Measurements from ENCODE around the gene ERCC6. TPM values are rescaled to one million over a fixed set of nuclear protein-coding genes. Genes with fewer than 3 reads are reported as not detected.

Gene ERCC6
- total RNA-seq, result 10 to 100 TPM; 14.9 to 19.2 TPM

DNA sequence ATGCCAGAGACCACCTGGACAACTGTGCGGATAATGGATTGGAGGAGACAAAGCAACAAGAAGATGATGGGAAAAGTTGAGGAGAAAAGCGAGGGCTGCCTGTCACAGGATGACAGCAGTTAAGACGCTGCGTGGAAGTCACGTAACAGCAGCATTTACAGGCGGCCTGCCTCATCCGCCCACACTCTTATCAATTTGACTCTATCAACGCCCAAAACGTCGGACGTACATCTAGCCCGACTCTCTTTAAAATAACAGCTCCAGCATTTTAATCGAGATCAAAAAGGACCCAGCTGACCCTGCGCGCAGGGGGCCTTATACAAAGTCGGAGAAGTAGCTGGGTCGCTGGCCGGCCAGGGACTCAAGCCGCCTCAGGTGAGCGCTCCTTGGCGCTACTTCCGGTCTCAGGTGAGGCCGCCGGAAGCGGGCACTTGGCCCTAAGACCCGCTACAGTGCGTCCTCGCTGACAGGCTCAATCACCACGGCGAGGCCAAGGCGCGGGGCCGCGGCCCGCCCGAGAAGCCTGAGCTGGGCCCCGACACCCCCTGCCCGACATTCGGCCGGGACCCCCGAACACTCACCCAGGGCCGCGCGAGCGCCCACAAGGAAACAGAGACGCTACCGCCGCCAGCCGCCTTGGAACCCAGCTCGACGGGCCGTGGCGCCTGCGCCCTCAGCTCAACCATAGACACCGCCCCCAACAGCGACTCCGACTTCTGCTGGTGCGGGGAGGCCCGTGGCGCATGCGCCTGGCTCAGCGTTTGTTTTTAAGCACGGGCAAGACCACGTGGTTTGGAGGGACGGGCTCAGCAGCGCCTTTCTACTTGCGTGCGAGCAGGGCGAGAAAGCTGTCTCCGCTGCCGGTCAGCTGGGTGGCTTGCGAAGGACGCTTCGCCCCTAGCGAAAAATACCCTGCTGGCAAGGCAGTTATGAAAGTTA lies at the start of gene ERCC6:
ERCC6 (minus strand) TSS at position 741 of the 939 bp plus-strand sequence.
- CTCF ChIA-PET, result no interaction called here
- POLR2A ChIA-PET, result interaction anchor here (0.6 kb wide), 1 partner anchor 28 kb away, joined by 4 read pairs; no protein-coding TSS in a partner anchor

DNA sequence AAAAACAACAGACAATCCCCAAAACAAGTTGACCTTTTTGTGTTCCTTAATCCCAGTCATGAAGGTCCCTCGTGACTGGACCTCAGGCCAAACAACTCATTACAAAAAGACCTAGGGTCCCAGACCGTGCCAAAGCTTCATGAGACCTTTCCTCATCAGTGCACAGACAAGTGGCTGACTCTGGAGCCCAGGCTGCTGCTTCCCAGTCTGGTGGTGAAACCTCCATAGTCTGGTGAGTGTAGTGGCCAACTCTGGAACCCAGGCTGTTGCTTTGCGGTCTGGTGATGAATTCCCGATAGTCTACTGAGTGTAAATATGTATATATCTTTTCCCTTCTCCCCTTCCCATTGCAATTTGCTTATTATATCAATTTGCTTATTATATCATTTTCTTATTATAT lies 49.1 kb upstream of the ERCC6 start:
- CTCF ChIA-PET, result no interaction called here
- POLR2A ChIA-PET, result no interaction called here

DNA sequence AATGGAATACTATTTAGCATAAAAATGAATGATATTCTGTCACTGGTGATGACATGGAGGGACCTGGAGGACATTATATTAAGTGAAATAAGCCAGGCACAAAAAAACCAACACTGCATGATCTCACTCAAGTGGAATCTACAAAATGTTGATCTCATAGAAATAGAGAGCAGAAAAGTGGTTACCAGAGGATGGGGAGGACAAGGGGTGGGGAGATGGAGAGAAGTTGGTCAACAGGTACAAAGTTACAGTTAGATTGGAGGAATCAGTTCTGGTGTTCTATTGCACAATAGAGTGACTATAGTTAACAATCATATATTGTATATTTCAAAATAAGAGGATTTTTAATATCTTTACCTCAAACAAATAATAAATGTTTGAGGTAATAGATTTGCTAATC lies 46.5 kb upstream of the ERCC6 start:
- ChIA-PET POLR2A (no interaction called here), CTCF (no interaction called here)

DNA sequence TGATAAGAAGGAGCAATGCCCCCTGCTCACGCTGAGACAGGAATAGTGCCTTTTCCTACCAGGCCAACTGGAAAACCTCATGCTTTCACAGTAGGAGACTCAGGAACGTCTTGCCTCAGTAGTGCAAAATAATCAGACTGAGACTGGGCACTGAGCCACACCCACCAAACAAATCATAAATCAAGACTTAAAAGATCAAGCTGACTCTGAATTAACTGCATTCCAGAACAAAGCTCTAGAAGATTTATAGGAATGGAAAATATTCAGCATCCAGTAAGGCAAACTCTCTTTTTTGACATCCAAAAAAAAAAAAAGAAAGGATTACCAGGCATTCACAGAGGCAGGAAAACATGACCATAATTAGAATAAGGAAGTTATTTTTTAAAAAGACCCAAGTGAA lies 40.7 kb upstream of the ERCC6 start:
- CTCF ChIA-PET, result no interaction called here
- POLR2A ChIA-PET, result no interaction called here

DNA sequence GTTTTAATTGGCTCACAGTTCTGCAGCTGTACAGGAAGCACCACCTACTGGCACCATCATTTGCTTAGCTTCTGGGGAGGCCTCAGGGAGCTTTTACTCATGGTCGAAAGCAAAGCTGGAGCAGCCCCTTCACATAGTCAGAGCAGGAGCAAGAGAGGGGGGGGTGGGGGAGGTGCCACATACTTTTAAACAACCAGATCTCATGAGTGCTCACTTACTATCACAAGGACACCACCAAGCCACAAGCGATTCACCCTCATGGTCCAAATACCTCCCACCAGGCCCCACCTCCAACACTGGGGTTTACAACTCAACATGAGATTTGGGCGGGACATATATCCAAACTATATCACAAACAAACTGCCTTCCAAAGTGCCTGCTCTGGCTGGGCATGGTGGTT lies 39.5 kb upstream of the ERCC6 start:
- ChIA-PET CTCF (no interaction called here), POLR2A (interaction anchor here (0.6 kb wide), 1 partner anchor 365 kb away, joined by 4 read pairs; no protein-coding TSS in a partner anchor)

DNA sequence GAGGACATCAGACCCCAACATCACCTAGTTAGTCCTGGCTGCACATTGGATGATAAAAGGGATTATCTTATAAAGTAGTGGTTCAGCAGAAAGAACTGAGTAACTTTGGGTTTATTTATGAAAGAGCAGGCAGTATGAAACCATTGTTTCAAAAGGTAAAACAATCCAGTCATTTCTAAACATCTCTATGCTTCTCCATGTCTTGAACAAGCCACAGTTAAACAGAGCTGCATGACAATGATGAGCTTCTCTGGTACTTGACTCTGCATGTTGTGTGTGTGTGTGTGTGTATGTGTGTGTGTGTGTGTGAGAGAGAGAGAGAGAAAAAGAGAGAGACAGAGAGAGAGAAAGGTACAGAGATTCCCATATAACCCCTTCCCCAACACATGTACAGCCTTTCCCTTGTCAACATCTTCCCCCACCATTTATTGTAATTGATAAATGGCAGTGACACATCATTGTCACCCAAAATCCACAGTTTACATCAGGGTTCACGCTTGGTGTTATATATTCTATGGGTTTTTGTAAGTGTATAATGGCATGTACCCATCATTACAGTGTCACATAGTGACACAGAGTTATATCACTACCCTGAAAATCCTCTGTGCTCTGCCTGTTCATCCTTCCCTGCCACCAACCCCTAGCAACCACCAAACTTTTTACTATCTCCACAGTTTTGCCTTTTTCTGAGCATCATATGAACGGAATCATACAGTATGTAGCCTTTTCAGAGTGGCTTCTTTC lies 38.4 kb upstream of the ERCC6 start:
- ChIA-PET POLR2A (no interaction called here), CTCF (interaction anchor here (0.7 kb wide), 1 partner anchor 184 kb away, joined by 3 read pairs; no protein-coding TSS in a partner anchor)

DNA sequence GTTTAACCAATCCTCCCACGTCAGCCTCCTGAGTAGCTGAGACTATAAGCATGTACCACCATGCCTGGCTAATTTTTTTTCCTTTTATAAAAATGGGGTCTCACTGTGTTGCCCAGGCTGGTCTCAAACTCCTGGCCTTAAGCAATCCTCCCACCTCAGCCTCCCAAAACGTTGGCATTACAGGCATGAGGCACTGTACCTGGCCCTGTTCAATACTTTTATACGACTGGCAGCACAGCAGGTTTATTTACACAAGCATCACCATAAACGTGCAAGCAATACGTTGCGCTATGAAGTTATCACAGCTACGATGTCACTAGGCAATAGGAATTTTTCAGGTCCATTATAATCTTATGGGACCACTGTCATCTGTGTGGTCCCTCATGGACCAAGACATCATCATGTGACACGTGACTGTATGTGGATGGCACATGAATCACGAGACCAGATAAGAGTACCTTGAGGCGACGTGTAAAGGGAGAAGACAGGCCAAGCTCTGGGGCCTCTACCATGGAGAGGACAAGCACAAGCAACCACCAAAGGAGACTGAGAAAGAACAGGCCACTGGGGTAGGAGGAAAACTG lies 36.7 kb upstream of the ERCC6 start:
- POLR2A ChIA-PET, result no interaction called here
- CTCF ChIA-PET, result no interaction called here

DNA sequence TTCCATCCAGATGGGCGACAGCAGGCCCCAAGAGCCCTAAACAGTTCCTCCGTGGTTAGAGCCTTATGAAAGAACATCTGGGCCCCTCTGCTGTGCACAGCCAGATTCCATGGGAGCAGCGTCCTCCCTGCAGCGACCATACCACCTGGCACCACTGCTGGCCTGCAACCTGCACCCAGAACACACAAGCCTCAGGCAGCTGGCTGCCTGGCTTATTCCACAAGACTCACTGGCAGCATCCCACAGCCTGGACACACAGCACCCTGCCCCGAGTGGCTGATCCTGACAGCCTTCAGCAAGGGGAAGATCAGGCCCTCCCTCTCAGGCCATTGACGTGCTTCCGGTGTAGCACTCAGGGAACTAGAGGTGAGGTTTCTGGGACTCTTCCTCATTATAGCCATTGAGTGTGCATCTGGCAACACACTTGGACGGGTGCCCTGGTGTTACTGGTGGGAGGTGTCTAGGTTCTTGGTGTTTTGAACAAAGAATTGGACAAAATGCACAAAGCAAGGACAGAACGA lies 33.7 kb upstream of the ERCC6 start:
- ChIA-PET POLR2A (no interaction called here), CTCF (no interaction called here)

DNA sequence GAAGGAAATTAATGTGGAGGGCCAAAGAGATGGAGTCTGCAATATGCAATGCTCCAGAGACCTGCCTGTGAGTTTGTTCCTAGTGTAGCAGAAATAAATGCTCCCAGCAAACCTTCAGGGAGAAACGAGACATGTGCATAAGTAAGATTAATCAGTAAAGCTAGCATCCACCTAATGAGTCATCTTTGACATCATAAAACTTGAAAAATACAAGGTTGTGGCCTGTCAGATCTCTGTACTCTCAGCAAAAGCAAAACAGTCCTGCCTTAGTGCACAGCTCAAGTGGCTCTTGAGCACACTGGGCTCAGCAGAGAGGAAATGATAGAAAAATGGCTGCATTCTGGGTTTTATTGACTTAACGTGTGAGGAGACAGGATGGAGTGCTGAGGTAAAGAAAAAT lies 32.5 kb upstream of the ERCC6 start:
- CTCF ChIA-PET, result no interaction called here
- POLR2A ChIA-PET, result no interaction called here

DNA sequence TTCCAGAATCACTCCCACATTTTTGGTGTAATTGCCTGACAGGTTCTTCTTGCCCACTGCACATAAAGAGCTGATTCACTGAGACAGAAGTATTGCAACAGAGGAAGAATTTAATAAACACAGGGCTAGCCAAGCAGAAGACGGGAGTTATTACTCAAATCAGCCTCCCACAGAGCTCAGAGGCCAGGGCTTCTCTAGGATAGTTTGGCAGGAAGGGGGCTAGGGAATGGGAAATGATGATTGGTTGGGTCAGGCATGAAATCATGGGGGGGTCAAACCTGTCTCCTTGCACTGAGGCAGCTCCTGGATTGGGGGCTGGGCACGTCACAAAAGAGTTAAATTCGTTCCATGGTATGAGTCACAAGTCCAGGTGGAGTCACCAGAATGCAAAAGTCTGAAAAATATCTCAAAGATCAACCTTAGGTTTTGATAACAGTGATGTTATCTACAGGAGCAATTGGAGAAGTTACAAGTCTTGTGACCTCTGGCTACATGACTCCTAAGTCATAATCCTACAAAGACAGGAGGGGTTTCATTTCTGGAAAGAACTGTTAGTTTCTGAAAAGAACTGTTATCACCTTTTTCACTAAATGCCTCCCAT lies 30.2 kb upstream of the ERCC6 start:
- CTCF ChIA-PET, result no interaction called here

DNA sequence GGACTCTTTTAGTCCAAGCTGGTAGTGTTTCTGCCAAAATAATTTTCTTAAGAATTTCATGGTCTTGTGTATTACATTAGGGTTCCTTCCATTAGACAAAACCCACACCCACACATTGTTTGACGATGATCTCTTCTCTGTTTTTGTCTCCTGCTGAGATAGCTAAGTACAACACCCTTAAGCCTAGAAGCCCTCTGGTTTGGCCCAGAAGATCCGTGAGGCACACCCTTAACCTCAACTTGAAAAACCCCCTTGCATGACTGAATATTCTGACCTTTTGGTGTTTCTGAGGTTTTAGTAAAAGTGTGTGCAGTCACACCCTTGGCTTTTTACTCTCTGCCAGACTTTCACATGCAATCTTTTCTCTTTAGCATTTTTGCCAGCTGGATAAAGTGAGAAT lies 29.3 kb upstream of the ERCC6 start:
- CTCF ChIA-PET, result no interaction called here
- POLR2A ChIA-PET, result no interaction called here

More for the DNA sequence above, 30.2 kb upstream of the ERCC6 start:
- POLR2A ChIA-PET, result no interaction called here

DNA sequence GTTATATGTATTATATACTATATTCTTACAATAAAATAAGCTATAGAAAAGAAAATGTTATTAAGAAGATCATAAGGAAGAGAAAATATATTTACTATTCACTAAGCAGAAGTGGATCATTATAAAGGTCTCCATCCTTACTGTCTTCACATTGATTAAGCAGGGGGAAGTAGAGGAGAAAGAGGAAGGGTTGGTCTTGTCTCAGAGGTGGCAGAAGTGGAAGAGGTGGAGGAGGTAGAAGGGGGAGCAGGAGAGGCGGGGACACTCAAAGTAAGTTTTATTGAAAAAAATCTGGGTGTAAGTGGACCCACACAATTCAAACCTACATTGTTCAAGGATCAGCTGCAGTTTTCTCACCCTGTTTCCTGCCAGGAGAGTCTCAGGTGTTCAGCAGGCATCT lies 28.9 kb upstream of the ERCC6 start:
- CTCF ChIA-PET, result no interaction called here
- POLR2A ChIA-PET, result no interaction called here

DNA sequence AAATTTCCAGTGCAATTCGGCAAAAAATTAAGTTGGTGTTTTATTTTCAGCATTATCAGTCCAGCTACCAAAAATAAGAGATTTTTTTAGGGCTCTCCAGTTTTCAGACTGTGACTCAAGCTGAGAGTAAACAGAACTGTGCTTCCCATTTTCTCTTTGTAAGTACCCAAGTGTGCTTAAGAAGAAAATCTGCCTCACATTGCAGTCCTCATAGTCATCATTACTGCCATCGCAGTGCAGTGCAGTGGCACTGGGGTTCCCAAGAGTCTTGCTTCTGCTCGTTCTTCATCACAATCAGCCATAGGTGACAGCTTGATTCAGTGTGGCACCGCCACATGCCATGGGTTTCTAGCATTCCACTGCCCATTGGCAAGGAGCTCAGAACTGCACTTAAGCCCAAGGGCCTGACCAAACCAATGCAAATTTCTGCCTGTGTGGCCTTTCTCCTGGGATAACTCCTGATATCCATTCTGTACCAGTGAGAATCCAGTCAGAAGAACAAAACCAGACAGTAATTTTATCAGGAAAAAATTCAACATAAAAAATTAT lies 25.6 kb upstream of the ERCC6 start:
- POLR2A ChIA-PET, result no interaction called here

DNA sequence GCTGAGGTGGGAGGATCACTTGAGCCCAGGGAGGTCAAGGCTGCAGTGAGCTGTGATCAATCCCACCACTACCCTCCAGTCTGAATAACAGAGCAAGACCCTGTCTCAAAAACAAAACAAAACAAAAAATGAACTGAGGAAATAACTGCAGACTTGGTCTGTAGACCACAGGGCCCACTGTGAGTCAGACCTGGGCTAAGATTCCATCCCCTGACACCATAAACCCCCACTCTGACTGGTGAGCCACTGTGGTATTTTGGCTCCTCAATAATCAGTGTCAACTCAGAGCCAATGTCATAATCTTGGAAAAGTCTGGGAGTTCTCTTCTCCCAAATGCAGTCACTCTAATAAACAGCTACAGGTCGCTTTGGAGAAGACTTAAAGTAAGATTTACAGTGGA lies 24.0 kb upstream of the ERCC6 start:
- CTCF ChIA-PET, result interaction anchor here (0.9 kb wide), 1 partner anchor 31 kb away, joined by 3 read pairs; no protein-coding TSS in a partner anchor
- POLR2A ChIA-PET, result no interaction called here

More for the DNA sequence above, 25.6 kb upstream of the ERCC6 start:
- CTCF ChIA-PET, result no interaction called here

DNA sequence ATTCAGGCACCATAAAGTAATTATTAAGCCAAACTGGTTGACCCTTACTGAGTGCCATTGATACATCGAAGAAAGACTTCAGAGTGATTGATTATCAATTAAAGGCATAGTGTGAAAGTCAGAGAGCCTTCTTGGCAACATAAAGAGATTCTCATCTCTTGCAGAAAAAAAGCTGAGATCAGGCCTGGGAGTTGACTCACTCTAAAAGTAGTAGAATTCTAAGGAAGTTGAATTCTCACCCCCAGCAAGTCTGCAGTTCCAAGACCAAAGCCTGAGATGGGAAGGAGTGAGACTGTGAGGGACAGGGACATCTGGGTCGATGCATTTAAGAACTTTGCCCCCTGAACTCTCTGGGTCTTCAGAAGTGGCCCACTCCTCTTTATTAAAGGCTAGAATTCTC lies 21.6 kb upstream of the ERCC6 start:
- CTCF ChIA-PET, result no interaction called here
- POLR2A ChIA-PET, result no interaction called here

DNA sequence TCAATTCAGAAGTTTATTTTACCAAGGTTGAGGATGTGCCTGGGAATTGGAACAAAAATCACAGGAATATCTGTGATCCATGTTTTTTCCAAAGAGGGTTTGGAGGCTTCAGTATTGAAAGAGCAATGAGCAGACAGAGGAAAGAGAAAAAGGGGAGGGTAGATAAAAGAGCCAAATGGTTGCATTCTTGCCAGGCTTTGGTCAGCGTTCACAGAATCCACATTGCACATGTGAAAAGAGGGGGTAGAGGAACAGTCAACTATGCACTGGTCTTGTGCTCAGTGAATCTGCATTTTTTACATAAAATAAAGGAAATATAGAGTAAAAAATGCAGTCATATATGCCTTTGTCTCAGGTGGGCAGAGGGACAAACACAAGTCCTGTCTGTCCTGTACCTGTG lies 20.6 kb upstream of the ERCC6 start:
- ChIA-PET CTCF (no interaction called here), POLR2A (no interaction called here)

DNA sequence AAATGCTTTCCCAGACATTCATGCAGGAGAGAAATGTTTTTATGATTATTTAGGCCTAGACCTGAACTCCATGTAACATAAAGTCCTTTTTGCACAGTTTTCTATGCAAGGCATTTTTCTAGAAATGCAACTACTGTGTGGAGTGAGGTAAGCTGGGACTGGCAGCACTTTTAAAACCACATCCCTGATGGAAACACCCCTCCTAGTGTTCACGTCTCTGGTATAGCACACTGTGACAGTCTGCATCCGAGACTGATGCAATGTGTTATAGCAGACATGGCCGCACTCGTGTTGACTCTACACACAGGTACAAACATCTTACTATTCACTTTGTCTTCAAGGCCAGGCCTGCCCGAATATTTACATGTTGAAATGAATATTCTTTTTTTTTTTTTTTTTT lies 19.3 kb upstream of the ERCC6 start:
- POLR2A ChIA-PET, result no interaction called here
- CTCF ChIA-PET, result no interaction called here

DNA sequence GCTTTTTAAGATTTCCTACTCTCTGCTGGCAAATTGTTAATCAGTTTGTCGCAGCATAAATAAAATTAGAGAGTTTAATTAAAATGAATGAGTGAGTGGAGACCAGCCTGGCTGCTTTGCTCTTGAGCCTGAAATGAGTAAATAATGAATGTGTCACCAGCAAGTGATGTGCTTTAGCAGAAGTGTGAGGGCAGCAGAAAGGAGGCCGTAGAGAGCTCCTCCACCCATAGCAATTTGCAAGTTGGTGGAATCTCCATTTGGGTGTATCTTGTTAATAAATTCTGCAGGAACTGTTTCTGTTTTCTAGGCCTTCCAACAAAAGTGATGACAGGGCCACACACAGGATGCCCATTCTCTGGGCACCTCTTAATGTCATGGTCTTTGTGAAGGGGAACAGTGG lies 18.8 kb upstream of the ERCC6 start:
- POLR2A ChIA-PET, result no interaction called here

DNA sequence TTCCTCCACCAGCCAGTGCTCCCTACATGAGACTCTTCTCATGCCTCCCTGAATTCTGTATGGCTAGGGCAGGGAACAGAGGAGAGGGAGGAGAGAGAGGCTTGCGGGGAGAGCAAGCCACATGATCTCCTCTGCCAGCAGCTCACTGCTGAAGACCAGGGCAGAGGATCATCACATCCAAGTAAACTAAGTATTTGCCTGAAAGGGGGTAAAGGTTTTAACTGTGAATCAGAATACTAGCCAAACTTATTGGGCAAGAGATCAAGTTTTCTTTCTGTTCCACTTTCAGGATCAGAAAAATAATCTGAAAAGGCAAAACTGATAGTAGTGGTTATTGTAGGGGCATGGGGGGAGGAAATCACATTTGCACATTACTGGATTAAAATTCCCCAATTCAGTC lies 17.8 kb upstream of the ERCC6 start:
- ChIA-PET POLR2A (no interaction called here), CTCF (no interaction called here)

More for the DNA sequence above, 18.8 kb upstream of the ERCC6 start:
- CTCF ChIA-PET, result no interaction called here

DNA sequence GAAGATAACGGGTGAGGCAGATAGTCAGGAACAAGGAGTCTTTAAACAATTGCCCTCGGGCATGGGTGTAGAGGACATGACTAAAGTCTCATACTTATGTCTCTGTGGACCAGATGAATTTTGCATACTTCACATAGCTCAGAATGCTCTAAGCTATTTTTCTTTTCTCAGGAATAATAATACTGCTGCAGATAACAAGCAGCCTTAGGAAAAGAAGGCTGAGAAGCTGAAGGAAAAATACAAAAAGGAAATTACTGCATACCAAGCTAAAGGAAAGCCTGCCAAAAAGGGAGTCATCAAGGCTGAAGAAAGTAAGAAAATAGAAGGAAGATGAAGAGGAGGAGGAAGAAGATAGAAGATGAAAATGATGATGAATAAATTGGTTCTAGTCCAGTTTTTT lies 13.4 kb upstream of the ERCC6 start:
- POLR2A ChIA-PET, result no interaction called here
- CTCF ChIA-PET, result no interaction called here

Data from activated CD8-positive, alpha-beta memory T cell treated with anti-CD3 and anti-CD28 coated beads for 36 hours (primary cell).